GOT3 (cell line): Measurements from ENCODE around the gene TRAF2.
"Not testable (repeated sequence)": the region's sequence is repeated elsewhere in the genome, so short reads cannot be mapped to it uniquely, and the experiment has no call there.

Source experiments
- DNase-seq: peaks from one replicate; lab custom pipeline; 2025; ENCODE audit warnings: mixed read lengths; lab: John Stamatoyannopoulos, UW

The TRAF2 gene

GRCh38 chr9:136857581-136858412, 28.5 kb upstream of the TRAF2 start:
- no peak for DNase-seq

DNA sequence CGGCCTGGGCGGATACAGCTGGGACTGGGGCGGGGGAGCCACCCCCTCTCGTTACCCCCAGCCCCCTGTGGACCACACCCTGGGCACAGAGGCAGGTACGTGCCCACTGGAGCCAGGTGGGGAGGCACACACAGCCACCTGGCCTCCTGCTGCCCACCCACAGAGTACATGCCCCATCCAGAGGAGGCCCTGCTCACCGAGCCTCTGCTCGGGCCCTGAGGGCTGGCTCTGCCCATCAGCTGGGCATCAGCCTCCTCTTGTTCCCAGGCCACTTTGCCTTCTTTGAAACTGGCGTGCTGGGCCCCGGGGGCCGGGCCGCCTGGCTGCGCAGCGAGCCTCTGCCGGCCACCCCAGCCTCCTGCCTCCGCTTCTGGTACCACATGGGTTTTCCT, 27.9 kb upstream of the TRAF2 start:
- no peak for DNase-seq

DNA sequence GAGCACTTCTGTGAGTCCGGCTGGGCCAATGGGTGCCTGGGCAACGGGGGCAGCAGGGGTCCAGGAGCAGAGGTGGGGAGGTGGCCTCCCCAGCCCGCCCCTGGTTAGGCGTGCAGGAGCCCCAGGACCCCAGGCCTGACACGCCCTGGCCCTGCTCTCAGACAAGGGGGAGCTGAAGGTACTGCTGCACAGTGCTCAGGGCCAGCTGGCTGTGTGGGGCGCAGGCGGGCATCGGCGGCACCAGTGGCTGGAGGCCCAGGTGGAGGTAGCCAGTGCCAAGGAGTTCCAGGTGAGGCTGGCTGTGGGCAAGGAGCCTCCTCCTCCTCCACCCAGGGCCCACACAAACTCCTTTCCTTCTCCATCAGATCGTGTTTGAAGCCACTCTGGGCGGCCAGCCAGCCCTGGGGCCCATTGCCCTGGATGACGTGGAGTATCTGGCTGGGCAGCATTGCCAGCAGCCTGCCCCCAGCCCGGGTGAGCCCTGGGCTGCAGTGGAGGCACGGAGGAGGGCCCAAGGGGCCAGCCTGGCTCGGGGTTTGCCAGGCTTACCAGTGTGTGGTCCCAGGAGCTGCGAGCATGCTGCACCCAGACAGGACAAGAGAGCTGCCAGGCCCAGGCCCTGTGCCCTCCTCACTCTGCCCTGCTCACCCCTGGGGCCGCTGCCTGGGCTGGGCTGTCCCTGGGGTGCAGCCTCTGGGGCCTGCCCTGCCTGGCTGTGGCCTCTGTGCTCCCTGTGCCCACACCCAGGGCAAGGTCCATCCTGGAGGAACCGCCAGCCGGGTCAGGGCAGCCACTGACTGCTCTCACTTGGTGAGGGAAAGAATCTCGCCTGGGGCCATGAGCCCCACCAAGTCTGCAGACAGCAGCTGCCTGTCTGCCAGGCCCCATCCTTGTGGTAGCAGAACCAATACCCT, 27.2 kb upstream of the TRAF2 start:
- no peak for DNase-seq

- no peak for DNase-seq
Observed at GRCh38 chr9:136860529-136860928, 25.8 kb upstream of the TRAF2 start.

GRCh38 chr9:136860933-136861873, 25.1 kb upstream of the TRAF2 start:
- no peak for DNase-seq

GRCh38 chr9:136861874-136862457, 24.4 kb upstream of the TRAF2 start:
- DNase-seq, result no peak

- DNase-seq, result no peak
Observed at GRCh38 chr9:136862849-136863622, 23.3 kb upstream of the TRAF2 start.

DNA sequence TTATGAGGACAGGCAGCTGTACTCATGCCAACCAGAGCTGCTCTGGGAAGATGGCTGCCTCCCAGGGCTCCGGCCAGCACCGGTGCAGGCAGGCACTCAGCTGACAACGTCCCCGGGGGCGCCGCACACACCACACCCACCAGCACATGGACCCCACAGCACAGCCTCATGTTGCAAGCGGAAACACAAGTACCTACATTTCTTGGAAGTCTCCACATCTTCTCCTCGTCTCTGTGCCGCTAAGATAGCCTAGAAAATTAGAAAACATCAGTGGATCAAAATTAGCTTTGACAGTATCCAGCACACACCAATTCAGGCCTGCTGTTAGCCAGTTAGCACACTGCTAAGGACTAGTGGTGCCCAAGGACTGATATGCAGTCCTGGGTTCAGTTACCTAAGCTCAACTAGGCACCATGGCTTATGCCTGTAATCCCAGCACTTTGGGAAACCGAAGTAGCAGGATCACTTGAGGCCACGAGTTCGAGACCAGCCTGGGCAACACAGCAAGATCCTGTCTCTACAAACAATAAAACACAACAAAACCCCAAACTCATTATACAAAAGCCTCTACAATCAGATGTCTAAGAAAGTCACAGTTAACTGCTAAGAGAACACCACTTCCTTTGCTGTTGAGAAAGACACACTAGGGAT, 22.6 kb upstream of the TRAF2 start:
- no peak for DNase-seq

DNA sequence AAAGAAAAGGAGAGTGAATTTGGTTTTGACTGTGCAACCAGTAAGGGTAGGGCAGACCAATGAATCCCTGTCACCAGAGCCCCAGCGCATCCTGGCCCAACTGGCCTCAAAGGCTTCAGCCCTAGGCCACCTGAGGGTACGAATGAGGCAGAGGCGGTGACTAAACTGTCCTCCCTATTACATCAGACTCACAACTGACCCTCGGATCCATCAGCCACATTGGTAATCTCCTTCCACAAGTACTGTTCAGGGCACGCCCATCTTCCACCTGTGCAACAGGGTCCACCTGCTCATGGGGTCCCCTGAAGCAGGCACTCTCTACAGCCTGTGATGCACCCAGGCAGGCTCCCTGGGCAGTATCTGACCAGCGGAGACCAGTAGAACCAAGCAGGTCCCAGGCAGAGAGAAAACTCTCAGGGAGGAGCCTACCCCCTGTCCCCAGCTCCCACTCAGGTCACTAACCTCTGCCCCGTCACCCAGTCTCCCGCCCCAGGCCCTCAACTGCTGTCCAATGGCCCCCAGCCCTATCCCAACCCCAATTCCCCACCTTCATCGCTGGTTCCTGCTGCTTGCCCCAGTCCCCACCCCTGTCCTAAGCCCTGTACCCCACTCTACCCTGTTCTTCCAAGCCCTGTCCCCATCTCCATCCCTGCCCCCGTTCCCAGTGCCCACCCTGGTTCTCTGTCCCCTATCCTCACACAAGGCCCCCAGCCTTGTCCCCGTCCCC, 21.1 kb upstream of the TRAF2 start:
- DNase-seq, result no peak

DNA sequence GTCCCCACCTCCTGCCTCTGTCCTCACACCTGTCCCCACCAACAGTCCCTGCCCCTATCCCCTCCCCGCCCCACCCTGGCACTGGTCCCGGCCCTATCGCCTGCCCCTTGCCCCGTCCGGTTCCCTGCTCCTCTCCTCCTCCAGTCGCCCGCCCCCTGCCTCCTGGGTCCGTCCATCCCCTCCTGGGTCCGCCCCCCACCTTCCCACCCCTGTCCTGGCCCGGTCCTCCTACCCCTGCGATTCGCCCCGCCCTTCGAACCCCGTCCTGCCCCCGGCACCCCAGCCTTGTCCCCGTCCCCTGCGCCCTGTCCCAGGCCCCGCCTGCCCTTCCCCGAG, 20.6 kb upstream of the TRAF2 start:
- DNase-seq, result no peak

DNA sequence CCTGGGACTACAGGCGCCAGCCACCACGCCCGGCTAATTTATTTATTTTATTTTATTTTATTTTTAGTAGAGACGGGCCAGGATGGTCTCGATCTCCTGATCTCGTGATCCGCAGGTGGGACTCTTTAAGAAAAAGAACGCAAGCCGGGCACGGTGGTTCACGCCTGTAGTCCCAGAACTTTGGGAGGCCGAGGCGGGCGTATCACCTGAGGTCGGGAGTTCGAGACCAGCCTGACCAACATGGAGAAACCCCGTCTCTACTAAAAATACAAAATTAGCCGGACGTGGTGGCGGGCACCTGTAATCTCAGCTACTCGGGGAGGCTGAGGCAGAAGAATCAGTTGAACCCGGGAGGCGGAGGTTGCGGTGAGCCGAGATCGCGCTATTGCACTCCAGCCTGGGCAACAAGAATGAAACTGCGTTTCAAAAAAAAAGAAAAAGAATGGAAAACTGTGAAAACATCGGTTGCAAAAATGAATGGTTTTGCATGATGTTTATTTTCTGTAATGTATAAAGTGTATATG, 19.4 kb upstream of the TRAF2 start:
- DNase-seq, result not testable (repeated sequence)

GRCh38 chr9:136867480-136867879, 18.8 kb upstream of the TRAF2 start:
- DNase-seq, result no peak

DNA sequence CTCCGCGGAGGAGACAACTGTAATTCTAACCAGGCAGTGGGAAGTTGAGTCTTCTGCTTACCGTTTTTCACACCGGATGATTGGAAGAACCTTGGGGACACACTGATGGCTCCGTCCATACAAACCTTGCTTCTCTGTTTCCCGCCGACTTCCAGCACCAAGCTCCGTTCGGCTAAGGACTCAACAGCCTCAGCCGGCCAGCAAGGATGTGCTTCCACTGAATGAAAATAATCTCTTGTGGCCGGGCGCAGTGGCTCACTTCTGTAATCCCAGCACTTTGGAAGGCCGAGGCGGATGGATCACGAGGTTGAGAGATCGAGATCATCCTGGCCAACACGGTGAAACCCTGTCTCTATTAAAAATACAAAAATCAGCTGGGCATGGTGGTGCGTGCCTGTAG, 18.4 kb upstream of the TRAF2 start:
- no peak for DNase-seq

DNA sequence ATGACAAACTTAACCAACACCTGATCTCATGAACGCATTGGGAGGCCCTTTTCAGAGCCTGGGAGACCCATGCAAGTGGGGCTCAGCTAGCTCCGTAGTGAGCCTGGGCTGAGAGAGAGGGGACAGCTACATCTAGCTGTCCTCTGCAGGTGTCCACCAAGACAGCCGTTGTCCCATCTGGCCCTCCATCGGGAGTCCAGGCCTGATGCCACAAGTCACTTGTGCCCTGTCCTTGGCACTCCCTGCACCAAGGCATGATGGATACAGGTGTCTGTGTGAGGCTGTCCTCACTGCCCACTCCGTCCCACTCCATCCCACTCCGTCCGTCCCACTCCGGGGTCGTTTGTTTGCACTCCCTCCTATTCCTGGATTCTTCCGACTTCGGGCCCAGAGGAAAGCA, 17.7 kb upstream of the TRAF2 start:
- DNase-seq, result no peak

DNA sequence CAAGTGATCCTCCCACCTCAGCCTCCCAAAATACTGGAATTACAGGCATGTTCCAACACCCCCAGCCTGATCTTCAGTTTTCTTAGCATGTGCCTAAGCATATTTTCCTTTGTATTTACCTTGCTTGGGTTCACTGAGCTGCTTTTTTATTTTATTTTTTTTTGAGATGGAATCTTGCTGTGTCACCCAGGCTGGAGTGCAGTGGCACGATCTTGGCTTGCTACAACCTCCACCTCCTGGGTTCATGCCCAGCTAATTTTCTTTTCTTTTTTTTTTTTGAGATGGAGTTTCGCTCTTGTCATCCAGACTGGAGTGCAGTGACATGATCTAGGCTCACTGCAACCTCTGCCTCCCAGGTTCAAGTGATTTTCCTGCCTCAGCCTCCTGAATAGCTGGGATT, 16.7 kb upstream of the TRAF2 start:
- not testable (repeated sequence) for DNase-seq

DNA sequence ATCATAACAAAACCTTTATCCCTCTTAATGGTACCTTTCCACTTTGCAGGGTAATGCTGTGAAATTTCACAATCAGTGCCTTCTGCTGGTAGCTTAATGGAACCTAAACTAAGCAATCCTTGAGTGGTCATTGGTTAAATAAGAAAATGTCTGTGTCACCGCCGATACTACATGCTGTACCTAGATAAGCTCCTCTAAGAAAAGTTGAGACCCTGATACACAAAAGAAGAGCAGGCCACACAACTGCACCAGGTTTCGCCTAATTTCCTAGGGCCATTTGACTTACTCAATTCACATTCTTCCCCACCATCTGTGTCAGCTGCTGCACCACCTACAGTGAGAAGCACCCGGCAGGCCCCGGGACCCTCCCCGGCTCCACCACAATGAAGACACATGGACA, 11.2 kb upstream of the TRAF2 start:
- DNase-seq, result no peak

DNA sequence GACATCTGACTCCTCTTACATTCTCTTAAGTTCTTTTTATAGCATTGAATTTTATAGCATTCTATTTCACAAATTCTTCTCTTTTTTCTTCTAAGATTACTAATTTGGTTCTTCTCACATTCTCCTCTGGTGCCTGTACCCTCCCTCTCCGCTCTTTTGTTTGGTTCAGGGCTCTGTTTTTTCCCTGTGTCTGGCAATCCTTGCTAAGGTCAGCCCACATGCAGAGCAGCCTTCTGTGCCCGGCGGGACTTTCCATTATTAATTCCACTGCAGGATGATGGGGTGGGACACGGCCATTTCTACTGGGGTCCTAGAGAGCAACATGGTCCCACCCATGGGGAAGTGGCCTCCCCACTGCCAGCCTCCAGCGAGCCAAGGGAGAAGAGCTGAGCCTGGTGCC, 9.8 kb upstream of the TRAF2 start:
- DNase-seq, result no peak

- DNase-seq, result no peak
Observed at GRCh38 chr9:136880651-136881050, 5.7 kb upstream of the TRAF2 start.

DNA sequence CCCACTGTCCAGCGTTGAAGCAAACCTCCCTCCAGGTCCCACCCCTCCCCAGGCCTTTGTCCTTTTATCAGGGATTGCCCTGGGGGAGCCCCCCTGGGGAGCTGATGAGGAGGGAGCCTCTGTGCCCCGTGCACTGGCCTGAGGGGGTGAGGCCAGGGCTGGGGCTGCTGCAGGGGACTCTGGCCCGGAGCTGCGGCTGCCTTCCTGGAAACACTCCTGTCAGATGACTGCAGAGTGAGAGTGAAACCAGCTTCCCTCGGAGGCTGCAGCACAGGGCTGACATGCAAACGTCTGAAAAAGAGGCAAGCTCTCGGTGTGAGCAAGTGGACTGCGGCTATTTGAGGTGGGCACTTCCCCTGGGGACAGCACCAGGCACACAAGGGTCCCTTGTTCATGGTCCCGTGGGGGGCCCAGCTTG, 4.6 kb upstream of the TRAF2 start:
- peak; percentile 19 for DNase-seq
